GM18498 (cell line): ENCODE results near the gene IRAK2.

Experiments
- ATAC-seq: cut with Tn5 transposase; IDR thresholded peaks from one replicate; pipeline ENCODE4 v1.9.1; 2021; ENCODE audit warnings: mild to moderate bottlenecking, moderate library complexity; ENCODE audit not compliant: unreplicated experiment

The IRAK2 gene

DNA sequence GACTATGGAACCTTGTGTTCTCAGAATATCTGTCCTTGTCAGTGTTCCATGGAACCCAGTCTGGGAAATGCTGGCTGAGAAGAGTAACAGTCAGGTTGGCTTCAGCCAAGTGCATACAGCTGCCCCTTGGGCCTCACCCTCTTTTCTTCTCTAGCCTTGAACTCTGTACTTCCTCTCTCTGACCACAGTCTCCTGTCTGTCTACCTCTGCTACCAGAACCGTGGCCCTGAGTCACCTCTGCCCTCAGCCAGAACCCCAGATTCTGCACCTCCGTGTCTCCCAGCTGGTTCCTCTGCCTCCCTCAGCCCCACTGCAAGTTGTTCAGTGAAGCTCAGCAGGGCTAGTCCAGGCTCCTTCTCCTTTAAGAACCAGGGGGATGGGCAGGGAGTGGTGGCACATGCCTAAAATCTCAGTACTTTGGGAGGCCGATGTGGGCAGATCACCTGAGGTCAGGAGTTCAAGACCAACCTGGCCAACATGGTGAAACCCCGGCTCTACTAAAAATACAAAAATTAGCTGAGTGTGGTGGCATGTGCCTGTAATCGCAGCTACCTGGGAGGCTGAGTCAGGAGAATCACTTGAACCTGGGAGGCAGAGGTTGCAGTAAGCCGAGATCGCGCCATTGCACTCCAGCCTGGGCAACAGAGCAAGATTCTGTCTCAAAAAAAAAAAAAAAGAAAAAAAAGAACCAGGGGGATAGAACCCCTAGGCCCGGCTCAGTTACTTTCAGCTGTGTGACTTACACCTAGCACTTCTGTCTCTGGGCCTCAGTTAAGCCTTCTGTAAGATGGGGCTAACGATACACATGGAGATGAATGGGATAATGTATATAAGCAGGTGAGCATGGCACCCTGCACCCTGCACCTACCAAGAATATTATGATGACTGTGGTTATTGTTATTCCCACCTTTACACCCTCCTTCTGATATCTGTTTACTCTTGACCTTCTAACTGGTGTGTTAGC is 59.2 kb downstream of the IRAK2 start:
- ATAC-seq, result peak; percentile 68

- ATAC-seq, result peak; percentile 53
Observed at GRCh38 chr3:10224794-10225665, 60.3 kb downstream of the IRAK2 start.

- no peak for ATAC-seq
Observed at GRCh38 chr3:10226293-10226692, 61.6 kb downstream of the IRAK2 start.

GRCh38 chr3:10228248-10228950 is 63.7 kb downstream of the IRAK2 start:
- no peak for ATAC-seq

- ATAC-seq, result no peak
Observed at GRCh38 chr3:10229576-10229975, 64.9 kb downstream of the IRAK2 start.

GRCh38 chr3:10232137-10232536 is 67.4 kb downstream of the IRAK2 start:
- no peak for ATAC-seq

GRCh38 chr3:10233988-10234387 is 69.3 kb downstream of the IRAK2 start:
- no peak for ATAC-seq

DNA sequence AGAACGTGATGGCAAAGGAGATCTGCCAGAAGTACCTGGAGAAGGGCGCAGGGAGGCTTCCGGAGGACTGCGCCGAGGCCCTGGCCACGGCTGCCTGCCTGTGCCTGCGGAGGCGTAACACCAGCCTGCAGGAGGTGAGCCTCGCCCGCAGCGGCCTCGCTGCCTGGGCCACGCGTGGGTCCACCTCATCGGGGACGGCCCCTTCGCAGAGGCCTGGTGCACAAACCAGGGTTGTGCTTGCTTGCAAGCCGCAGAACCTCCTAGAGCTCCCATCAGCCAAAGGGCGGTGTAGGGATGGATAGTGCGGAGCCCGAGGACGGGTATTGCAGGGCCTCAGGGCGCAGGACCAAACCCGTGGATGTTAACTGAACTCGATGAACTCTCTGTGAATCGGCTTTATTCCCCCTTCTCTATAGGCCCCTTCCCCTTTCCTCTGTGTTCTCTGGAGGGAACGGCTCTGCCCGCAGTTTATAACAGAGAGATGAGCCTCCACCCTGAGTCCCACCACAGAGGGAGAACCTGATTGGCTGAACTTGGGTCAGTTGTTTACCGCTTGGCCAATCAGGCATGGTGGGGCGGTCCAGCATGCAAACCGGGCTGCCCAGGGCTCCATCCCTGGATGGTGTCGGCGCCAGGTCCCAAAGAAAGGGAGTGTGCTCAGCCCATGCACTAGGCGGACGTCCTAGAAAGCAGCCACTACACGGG is 70.0 kb downstream of the IRAK2 start:
- no peak for ATAC-seq

GRCh38 chr3:10235551-10235950 is 70.8 kb downstream of the IRAK2 start:
- ATAC-seq, result no peak

- no peak for ATAC-seq
Observed at GRCh38 chr3:10238345-10239183, 73.8 kb downstream of the IRAK2 start.

DNA sequence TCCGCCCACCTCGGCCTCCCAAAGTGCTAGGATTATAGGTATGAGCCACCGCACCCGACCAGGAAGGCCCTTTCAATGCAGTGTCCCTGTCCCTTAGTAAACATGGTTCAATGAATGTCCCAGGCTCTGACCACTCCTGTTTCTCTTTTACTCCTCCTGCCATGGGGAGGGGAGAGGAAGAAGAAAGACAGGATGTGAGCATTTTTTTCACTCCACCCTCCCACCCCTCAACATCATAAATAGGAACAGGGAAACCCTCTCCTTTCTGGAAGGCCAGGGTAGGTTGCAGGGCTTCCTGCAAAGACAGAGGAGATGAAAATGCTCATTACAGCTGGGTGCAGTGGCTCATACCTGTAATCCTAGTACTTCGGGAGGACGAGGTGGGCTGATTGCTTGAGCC is 76.1 kb downstream of the IRAK2 start:
- no peak for ATAC-seq

- no peak for ATAC-seq
Observed at GRCh38 chr3:10242182-10243065, 77.7 kb downstream of the IRAK2 start.

GRCh38 chr3:10244009-10244408 is 79.3 kb downstream of the IRAK2 start:
- no peak for ATAC-seq

GRCh38 chr3:10245081-10245712 is 80.5 kb downstream of the IRAK2 start:
- ATAC-seq, result no peak

DNA sequence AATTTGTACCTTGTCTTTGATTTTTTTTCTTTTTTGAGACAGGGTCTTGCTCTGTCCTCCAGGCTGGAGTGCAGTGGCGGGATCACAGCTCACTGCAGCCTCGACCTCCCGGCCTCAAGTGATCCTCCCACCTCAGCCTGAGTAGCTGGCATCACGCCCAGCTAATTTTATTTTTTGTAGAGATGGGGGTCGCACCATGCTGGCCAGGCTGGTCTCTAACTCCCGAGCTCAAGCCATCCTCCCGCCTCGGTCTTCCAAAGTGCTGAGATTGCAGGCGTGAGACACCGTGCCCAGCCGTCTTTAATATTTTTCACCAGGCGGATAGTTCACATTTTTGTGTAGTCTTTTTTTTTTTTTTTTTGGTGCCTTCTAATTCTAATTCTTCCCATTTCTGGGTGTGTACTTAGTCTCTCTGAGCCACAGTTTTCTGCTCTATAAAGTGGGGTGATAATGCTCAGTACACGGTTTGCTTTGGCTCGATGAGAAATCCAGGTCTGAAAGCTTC is 83.0 kb downstream of the IRAK2 start:
- ATAC-seq, result no peak

DNA sequence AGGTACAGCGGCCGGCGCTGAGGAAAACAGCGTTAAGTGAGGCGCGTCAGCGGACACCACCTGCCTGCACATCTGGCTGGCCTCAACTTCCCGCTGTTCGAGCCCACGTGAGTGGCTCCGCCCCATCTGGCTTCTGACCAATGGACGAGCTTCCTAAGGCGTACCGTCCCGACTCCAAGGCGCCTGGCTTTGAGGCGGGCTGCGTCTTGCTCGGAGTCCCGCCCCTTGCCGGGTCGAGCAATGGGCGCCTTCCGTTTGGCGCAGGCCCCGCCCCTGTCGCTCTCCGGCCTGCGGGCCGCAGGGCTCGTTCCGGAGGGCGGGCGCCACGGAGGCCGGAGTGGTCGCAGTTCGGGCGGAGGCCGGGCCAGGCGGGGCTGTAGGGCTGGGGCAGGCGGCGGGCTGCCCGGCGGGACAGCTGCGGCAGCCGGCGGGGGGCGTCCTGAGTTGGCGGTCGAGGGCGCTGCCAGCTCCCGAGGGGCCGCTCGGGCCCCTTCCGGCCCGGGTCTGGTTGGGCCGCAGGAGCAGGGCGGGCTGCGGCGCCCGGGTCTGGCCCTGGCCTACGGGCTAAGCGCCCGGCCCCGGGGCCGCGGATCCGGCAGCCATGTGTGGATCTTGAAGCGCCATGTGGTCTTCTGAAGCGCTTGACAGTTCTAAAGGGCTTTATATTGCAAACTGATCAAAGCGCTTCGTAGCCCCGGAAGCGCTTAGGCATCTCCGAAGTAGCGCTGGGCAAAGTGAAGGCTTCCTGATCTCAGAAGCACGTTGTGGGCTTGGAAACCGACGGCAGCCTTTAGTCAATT is 83.7 kb downstream of the IRAK2 start, which contains the start of gene TATDN2:
TSS of gene TATDN2 (plus strand) at position 276 of the 800 bp plus-strand sequence. CDS start 742 bp downstream, outside the sequence.
- peak; percentile 97 for ATAC-seq
